OCI-LY7 (cell line): ENCODE results near the gene CAPZB. TPM values are rescaled to one million over a fixed set of nuclear protein-coding genes. Genes with fewer than 3 reads are reported as not detected.

Experiments used
- BruUV-seq: library from RNA; stranded (reverse); fragments of 400-500 nt; replicated peaks from 2 replicates; lab custom pipeline; 2021; lab: Mats Ljungman, UMichigan
- CTCF ChIA-PET: fragments of 300-600 bp; sonication (Branson Sonifier 250); formaldehyde crosslinking; loops from one replicate; lab custom pipeline; 2022; ENCODE audit warnings: antibody characterized with exemption; ENCODE audit not compliant: unreplicated experiment; lab: Charles Lee
- POLR2A ChIA-PET: fragments of 300-600 bp; sonication (Branson Sonifier 250); formaldehyde crosslinking; loops from one replicate; lab custom pipeline; 2022; ENCODE audit warnings: antibody characterized with exemption; lab: Charles Lee
- DNase-seq: peaks from one replicate; pipeline ENCODE4 v3.0.0-alpha.2; 2015; ENCODE audit warnings: low spot score
- H2AFZ ChIP-seq: fragments of 200-600 bp; sonication (generic), shearing (Covaris generic); 2 replicates; pipeline ENCODE4 v1.6.1; 2014; ENCODE audit warnings: mild to moderate bottlenecking, antibody characterized with exemption, low read length, moderate library complexity
- H3K27ac ChIP-seq: fragments of 200-600 bp; sonication (generic); 2 replicates; pipeline ENCODE4 v1.5.1; 2014; ENCODE audit warnings: mixed run types, low read depth, mild to moderate bottlenecking, moderate library complexity, low read length, inconsistent platforms; ENCODE audit not compliant: poor library complexity, severe bottlenecking
- H3K36me3 ChIP-seq: fragments of 200-600 bp; sonication (generic); 2 replicates; pipeline ENCODE4 v1.6.1; 2014; ENCODE audit warnings: mild to moderate bottlenecking, antibody characterized with exemption, low read length, moderate library complexity, mixed read lengths; ENCODE audit not compliant: insufficient read depth
- H3K4me1 ChIP-seq: fragments of 200-600 bp; sonication (generic); 2 replicates; pipeline ENCODE4 v1.5.1; 2014; ENCODE audit warnings: mild to moderate bottlenecking, low read length; ENCODE audit not compliant: insufficient read depth, poor library complexity, severe bottlenecking
- H3K4me2 ChIP-seq: fragments of 200-600 bp; sonication (generic); 2 replicates; pipeline ENCODE4 v1.6.1; 2014; ENCODE audit warnings: mild to moderate bottlenecking, low read length
- H3K4me3 ChIP-seq: fragments of 200-600 bp; sonication (generic); 2 replicates; pipeline ENCODE4 v1.5.1; 2014; ENCODE audit warnings: mild to moderate bottlenecking, low read depth, low read length; ENCODE audit not compliant: poor library complexity, severe bottlenecking
- H3K79me2 ChIP-seq: fragments of 200-600 bp; sonication (generic); 2 replicates; pipeline ENCODE4 v1.6.1; 2016; ENCODE audit warnings: low read depth, mild to moderate bottlenecking, low read length, moderate library complexity, mixed read lengths; ENCODE audit not compliant: insufficient read depth
- H3K9me2 ChIP-seq: fragments of 200-600 bp; sonication (generic); 2 replicates; pipeline ENCODE4 v1.6.1; 2016; ENCODE audit warnings: mild to moderate bottlenecking, low read length, mixed read lengths; ENCODE audit not compliant: insufficient read depth
- H3K9me3 ChIP-seq: fragments of 200-600 bp; sonication (generic); 2 replicates; pipeline ENCODE4 v1.6.1; 2014; ENCODE audit warnings: mild to moderate bottlenecking, mixed run types, low read length, mixed read lengths
- H4K20me1 ChIP-seq: fragments of 200-600 bp; sonication (generic); 2 replicates; pipeline ENCODE4 v1.6.1; 2014; ENCODE audit warnings: mild to moderate bottlenecking, antibody characterized with exemption, low read length, moderate library complexity, mixed read lengths; ENCODE audit not compliant: insufficient read depth
- EZH2phosphoT487 ChIP-seq: fragments of 200-600 bp; sonication (generic); IDR thresholded peaks from 2 replicates; pipeline ENCODE4 v1.6.1; 2018; ENCODE audit warnings: low read depth, borderline replicate concordance, mild to moderate bottlenecking, mixed run types, antibody characterized with exemption, low read length, moderate library complexity, mixed read lengths
- intact Hi-C: fragments of 100-400 bp; cut with micrococcal nuclease; formaldehyde crosslinking; loops from one replicate; pipeline ENCODE4 v1.10.0; 2022; ENCODE audit not compliant: unreplicated experiment
- total RNA-seq, 2 experiments: library from RNA; depleted of rRNA in 1 of 2; stranded (reverse); fragments of >200 nt in 1 of 2; shearing (Covaris generic) in 1 of 2; gene quantifications; 2 replicates each; pipeline ENCODE4 v1.2.3, GENCODE V29; 2014 to 2022
- TF ChIP-seq, protein P1 (sequence below): fragments of 200-600 bp; sonication (generic); conservative IDR thresholded peaks from 2 replicates; pipeline ENCODE4 v1.5.1; 2014; ENCODE audit warnings: mild to moderate bottlenecking, antibody characterized with exemption, low read length, moderate library complexity, mixed read lengths

CAPZB gene
- total RNA-seq, 2 experiments from 2014 or later, result 61.3 to 187 TPM

DNA sequence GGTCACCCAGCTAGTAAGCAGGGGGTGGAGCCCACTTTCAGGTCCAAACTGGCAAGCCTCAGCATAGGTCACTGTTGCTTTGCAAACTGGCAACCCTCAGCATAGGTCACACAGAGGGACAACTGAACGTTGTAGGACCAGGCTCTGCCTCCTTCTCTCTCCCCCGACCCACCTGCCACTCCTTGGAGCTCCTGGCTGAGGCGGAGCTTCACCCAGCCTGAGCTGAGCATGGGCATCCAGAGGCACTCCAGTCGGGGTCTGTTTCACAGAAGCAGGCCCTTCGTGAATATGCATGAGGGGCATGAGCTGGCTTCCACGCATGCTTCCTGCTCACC is 24.2 kb downstream of the CAPZB start:
- Histone ChIP-seq H3K4me1 (peaks cover 13% of the 10 kb centered on the region), H3K79me2 (peaks cover 44% of the 10 kb centered on the region), H3K27ac (no peak overlapping the region), H3K4me3 (no peak overlapping the region), H2AFZ (no peak overlapping the region), H3K9me2 (no peaks in the 10 kb centered on the region), H3K36me3 (peaks cover 16% of the 10 kb centered on the region), H4K20me1 (peaks cover 31% of the 10 kb centered on the region), H3K4me2 (no peak overlapping the region), H3K9me3 (no peaks in the 10 kb centered on the region)
- TF ChIP-seq, protein P1, sequence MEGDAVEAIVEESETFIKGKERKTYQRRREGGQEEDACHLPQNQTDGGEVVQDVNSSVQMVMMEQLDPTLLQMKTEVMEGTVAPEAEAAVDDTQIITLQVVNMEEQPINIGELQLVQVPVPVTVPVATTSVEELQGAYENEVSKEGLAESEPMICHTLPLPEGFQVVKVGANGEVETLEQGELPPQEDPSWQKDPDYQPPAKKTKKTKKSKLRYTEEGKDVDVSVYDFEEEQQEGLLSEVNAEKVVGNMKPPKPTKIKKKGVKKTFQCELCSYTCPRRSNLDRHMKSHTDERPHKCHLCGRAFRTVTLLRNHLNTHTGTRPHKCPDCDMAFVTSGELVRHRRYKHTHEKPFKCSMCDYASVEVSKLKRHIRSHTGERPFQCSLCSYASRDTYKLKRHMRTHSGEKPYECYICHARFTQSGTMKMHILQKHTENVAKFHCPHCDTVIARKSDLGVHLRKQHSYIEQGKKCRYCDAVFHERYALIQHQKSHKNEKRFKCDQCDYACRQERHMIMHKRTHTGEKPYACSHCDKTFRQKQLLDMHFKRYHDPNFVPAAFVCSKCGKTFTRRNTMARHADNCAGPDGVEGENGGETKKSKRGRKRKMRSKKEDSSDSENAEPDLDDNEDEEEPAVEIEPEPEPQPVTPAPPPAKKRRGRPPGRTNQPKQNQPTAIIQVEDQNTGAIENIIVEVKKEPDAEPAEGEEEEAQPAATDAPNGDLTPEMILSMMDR, result no peak
- no peak for TF ChIP-seq EZH2phosphoT487
- no peak for DNase-seq
- intact Hi-C loops, result no loop called here
- no TSS peak for BruUV-seq
- CTCF ChIA-PET, result no interaction called here
- POLR2A ChIA-PET, result no interaction called here

- H3K36me3 ChIP-seq, result peaks cover 14% of the 10 kb centered on the region
- H3K4me2 ChIP-seq, result no peak overlapping the region
- no peaks in the 10 kb centered on the region for H3K9me3 ChIP-seq
- DNase-seq, result no peak
- no peaks in the 10 kb centered on the region for H3K9me2 ChIP-seq
- TF ChIP-seq EZH2phosphoT487, result no peak
- TF ChIP-seq, protein P1, result no peak
- H3K4me1 ChIP-seq, result peaks cover 13% of the 10 kb centered on the region
- no peak overlapping the region for H3K4me3 ChIP-seq
- CTCF ChIA-PET, result no interaction called here
- H2AFZ ChIP-seq, result no peak overlapping the region
- intact Hi-C loops, result no loop called here
- POLR2A ChIA-PET, result no interaction called here
- BruUV-seq, result no TSS peak
- no peak overlapping the region for H3K27ac ChIP-seq
- H3K79me2 ChIP-seq, result peaks cover 49% of the 10 kb centered on the region
- H4K20me1 ChIP-seq, result peaks cover 36% of the 10 kb centered on the region
Measured at GRCh38 chr1:19460535-19461219, 24.7 kb downstream of the CAPZB start.

DNA sequence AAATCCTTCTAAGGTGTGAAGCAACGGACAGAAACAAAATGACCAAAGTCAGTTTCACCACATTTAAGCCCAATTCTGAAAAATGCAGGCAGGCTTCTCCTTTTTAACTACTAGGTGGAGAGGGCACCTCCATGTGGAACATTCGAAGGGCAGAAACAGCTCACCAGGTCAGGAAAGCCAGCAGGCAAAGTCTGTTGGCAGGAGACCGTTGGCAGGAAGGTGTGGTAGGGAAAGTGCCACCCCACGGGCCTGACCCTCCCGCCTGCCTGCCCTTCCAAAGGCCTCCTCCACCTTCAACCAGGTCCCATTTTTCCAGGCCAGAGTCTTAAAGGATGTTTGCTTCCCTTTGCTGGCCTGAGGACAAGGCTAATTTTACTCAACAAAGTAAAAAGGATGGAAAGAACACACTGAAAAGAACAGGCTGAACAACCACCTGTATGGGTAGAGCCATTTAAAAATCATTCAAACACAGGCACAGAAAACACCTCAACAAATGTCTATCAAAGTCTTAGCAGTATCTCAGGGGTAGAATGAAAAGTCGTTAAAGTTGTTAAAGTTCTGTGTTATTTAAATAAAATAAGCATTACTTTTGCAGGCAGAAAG is 26.4 kb downstream of the CAPZB start:
- no peak overlapping the region for H2AFZ ChIP-seq
- H3K9me2 ChIP-seq, result no peaks in the 10 kb centered on the region
- peaks cover 18% of the 10 kb centered on the region for H3K4me1 ChIP-seq
- peaks cover 53% of the 10 kb centered on the region; the same call in 1 of the 2 replicates for H3K79me2 ChIP-seq
- no peaks in the 10 kb centered on the region for H3K36me3 ChIP-seq
- H3K4me2 ChIP-seq, result no peak overlapping the region
- peaks cover 42% of the 10 kb centered on the region for H4K20me1 ChIP-seq
- ChIA-PET POLR2A (no interaction called here), CTCF (no interaction called here)
- H3K9me3 ChIP-seq, result no peaks in the 10 kb centered on the region
- DNase-seq, result no peak
- intact Hi-C loops, result no loop called here
- H3K27ac ChIP-seq, result no peak overlapping the region
- no peak overlapping the region for H3K4me3 ChIP-seq
- no TSS peak for BruUV-seq
- no peak for TF ChIP-seq EZH2phosphoT487
- TF ChIP-seq, protein P1, result no peak
